ENCODE measurements around the gene FAM124A. TPM values are rescaled to one million over a fixed set of nuclear protein-coding genes. Genes with fewer than 3 reads are reported as not detected.
A peak's percentile ranks its signal among the peaks of the same experiment; 100 is the strongest.

Gene FAM124A
- total and polyA plus RNA-seq, 7 donors: 0.51 to 1.5 (median 0.75) TPM

DNA sequence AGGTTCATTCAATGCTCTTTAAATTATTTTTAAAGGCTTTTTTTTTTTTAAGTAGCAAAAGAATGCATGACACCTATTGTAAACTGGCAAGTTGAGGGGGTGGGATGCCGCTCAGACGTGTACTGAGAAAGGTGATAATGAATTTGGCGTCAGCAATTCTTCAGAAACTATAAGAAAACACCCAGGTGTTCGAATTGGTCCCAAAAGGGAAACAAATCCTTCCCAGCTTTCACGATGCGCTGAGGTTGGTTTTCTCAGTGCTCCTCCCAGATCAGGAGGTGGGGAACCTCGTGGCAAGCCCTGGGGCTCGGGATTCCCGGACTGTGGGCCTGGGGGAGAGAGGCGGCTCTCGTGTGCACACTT, 543 bp upstream of the FAM124A start:
- no peaks in the 10 kb centered on the region for H3K4me1 ChIP-seq
- DNase-seq: no peak
- H3K9me3 ChIP-seq: no peaks in the 10 kb centered on the region
- ATAC-seq: peak in 1 of 4 donors; percentile 11
- peaks cover 0 to 1% (median 0%) of the 10 kb centered on the region in 3 donors for H3K27me3 ChIP-seq (ENCODE audit: insufficient read depth in 3 of 3, low read length in 2 of 3)
- no peak overlapping the region for H3K27ac ChIP-seq
- 2 to 5% (median 4%) methylated on average over 11 of the region's 11 CpGs for WGBS, 3 donors
- TF ChIP-seq CTCF (IDR thresholded peaks at IDR 0.05): no peak
- H3K36me3 ChIP-seq (ENCODE audit: insufficient read depth in 1 of 2, low read depth in 1 of 2): no peaks in the 10 kb centered on the region
- peak overlapping the region; percentile 86 for H3K4me3 ChIP-seq
- intact Hi-C loops (cut with DNase I): loop anchor here (2.0 to 5.0 kb wide), 2 partner anchors 61 to 63 kb away; no protein-coding TSS in a partner anchor

GRCh38 chr13:51222686-51223559, 725 bp downstream of the FAM124A start:
- intact Hi-C loops (cut with DNase I): loop anchor here (2.0 to 5.0 kb wide), 2 partner anchors 59 to 62 kb away; no protein-coding TSS in a partner anchor
- 15 to 21% (median 16%) methylated on average over 29 to 34 of the region's 34 CpGs for WGBS, 3 donors
- H3K27ac ChIP-seq: peak overlapping the region; percentile 36
- H3K9me3 ChIP-seq: no peaks in the 10 kb centered on the region
- peak in 3 of 4 donors; percentile 13 to 34 (median 23) for ATAC-seq
- no peak for DNase-seq
- H3K36me3 ChIP-seq (ENCODE audit: insufficient read depth in 1 of 2, low read depth in 1 of 2): no peaks in the 10 kb centered on the region
- no peaks in the 10 kb centered on the region for H3K4me1 ChIP-seq
- TF ChIP-seq CTCF (IDR thresholded peaks at IDR 0.05): no peak
- H3K27me3 ChIP-seq (ENCODE audit: insufficient read depth in 3 of 3, low read length in 2 of 3): peaks cover 0 to 1% (median 0%) of the 10 kb centered on the region in 3 donors
- H3K4me3 ChIP-seq: peak overlapping the region; percentile 86

DNA sequence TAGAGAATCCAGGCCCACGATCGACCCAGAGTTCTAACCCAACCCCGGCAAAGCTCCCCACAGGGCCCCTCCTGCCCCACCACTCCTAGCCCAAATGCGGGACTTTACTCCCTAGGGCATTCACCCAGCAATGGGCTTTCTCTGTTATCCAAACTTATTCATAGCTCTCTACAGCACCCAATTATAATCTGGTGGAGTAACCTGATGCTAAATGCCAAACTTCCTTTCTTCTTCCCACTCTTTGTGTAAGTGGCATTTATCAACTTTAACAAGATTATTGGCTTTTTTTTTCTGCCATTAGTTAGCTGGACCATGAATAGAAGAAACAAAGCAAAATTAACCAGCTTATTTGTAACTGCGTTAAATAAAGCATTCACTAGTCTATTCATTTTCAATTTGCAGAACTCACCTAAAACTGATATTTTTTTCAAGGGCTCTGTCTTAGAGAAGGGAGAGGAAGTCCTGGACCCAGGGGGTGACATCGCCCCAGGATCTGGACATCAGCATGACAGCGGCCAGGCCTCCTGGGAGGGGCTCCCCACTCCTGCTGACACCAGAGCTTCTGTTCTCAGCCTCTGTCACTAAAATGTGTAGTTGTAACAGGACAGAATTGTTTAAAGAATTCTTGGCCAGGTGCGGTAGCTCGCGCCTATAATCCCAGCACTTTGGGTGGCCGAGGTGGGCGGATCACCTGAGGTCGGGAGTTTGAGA, 1.5 kb downstream of the FAM124A start:
- no peak for TF ChIP-seq CTCF (IDR thresholded peaks at IDR 0.05)
- no peak for DNase-seq
- Histone ChIP-seq H3K4me3 (peak overlapping the region; percentile 86), H3K4me1 (no peaks in the 10 kb centered on the region), H3K27me3 (ENCODE audit: insufficient read depth in 3 of 3, low read length in 2 of 3) (peaks cover 0 to 1% (median 0%) of the 10 kb centered on the region in 3 donors), H3K9me3 (no peaks in the 10 kb centered on the region), H3K36me3 (ENCODE audit: insufficient read depth in 1 of 2, low read depth in 1 of 2) (no peaks in the 10 kb centered on the region), H3K27ac (no peak overlapping the region)
- 83% methylated on average over 13 of the region's 13 CpGs for WGBS, 3 donors
- intact Hi-C loops (cut with DNase I): loop anchor here (2.0 to 5.0 kb wide), 2 partner anchors 59 to 61 kb away; no protein-coding TSS in a partner anchor
- ATAC-seq: no peak

- H3K27me3 ChIP-seq (ENCODE audit: insufficient read depth in 3 of 3, low read length in 2 of 3): peaks cover 0 to 1% (median 0%) of the 10 kb centered on the region in 3 donors
- peaks cover 10% of the 10 kb centered on the region for H3K4me1 ChIP-seq
- intact Hi-C loops (cut with DNase I): no loop called here
- no peak for TF ChIP-seq CTCF (IDR thresholded peaks at IDR 0.05)
- no peak for DNase-seq
- no peaks in the 10 kb centered on the region for H3K9me3 ChIP-seq
- no peak overlapping the region for H3K27ac ChIP-seq
- ATAC-seq: no peak
- H3K36me3 ChIP-seq (ENCODE audit: insufficient read depth in 1 of 2, low read depth in 1 of 2): no peaks in the 10 kb centered on the region
- H3K4me3 ChIP-seq: no peak overlapping the region
Observed at GRCh38 chr13:51225029-51225428, 2.8 kb downstream of the FAM124A start.

Data from psoas muscle (tissue), 8 donors.